Naive thymus-derived CD4-positive, alpha-beta T cell (primary cell): ENCODE data around the gene CERS2. TPM values are rescaled to one million over a fixed set of nuclear protein-coding genes. Genes with fewer than 3 reads are reported as not detected.

Experiments
- ATAC-seq: fragments of 150-1000 bp; cut with Tn5 transposase; 2 replicates; pipeline ENCODE4 v1.10.0; 2021; ENCODE audit warnings: mild to moderate bottlenecking, moderate library complexity
- CTCF ChIA-PET: fragments of 350-600 bp; sonication (Branson Sonifier 250); formaldehyde crosslinking; loops from one replicate; lab custom pipeline; 2021; ENCODE audit warnings: antibody characterized with exemption; lab: Charles Lee
- POLR2A ChIA-PET: fragments of 350-600 bp; sonication (Branson Sonifier 250); formaldehyde crosslinking; loops from one replicate; lab custom pipeline; 2021; ENCODE audit warnings: antibody characterized with exemption, inconsistent platforms; lab: Charles Lee
- DNase-seq, 9 donors: peaks; one replicate each; pipeline versions ENCODE4 v3.0.0 to v3.0.0-alpha.2; 2020 to 2022; ENCODE audit warnings: mixed read lengths in 1 of 9
- H3K27ac ChIP-seq: one replicate; pipeline ENCODE4 v1.7.0; 2013; ENCODE audit warnings: mild to moderate bottlenecking, low read depth, low read length, moderate library complexity
- H3K27me3 ChIP-seq, 2 donors: one replicate each; pipeline ENCODE4 v1.7.0; 2013; ENCODE audit warnings: low read length in 2 of 2, mild to moderate bottlenecking in 2 of 2, moderate library complexity in 2 of 2; ENCODE audit not compliant: control insufficient read depth in 2 of 2, insufficient read depth in 2 of 2
- H3K36me3 ChIP-seq, 3 experiments: 1 replicate in 2 of 3; 2 replicates in 1 of 3; pipeline ENCODE4 v1.7.0; 2013; ENCODE audit warnings: low read length in 3 of 3, mild to moderate bottlenecking in 3 of 3, moderate library complexity in 1 of 3; ENCODE audit not compliant: insufficient read depth in 3 of 3, control insufficient read depth in 2 of 3
- H3K4me1 ChIP-seq, 2 donors: one replicate each; pipeline ENCODE4 v1.7.0; 2013; ENCODE audit warnings: low read length in 2 of 2, mild to moderate bottlenecking in 2 of 2, moderate library complexity in 1 of 2; ENCODE audit not compliant: control insufficient read depth in 2 of 2, insufficient read depth in 2 of 2
- H3K4me3 ChIP-seq: 2 replicates; pipeline ENCODE4 v1.7.0; 2013; ENCODE audit warnings: mild to moderate bottlenecking, low read length
- H3K9me3 ChIP-seq, 3 experiments: 1 replicate in 2 of 3; 2 replicates in 1 of 3; pipeline ENCODE4 v1.7.0; 2013; ENCODE audit warnings: low read length in 3 of 3; ENCODE audit not compliant: control insufficient read depth in 2 of 3
- H3K27ac Mint-ChIP-seq, 9 donors: one replicate each; pipeline ENCODE4 v1.8.0; 2020 to 2022; ENCODE audit warnings: mixed read lengths in 9 of 9, mild to moderate bottlenecking in 8 of 9, moderate library complexity in 5 of 9, inconsistent platforms in 2 of 9
- H3K27me3 Mint-ChIP-seq, 5 donors: one replicate each; pipeline ENCODE4 v1.8.0; 2021 to 2022; ENCODE audit warnings: mixed read lengths in 5 of 5, mild to moderate bottlenecking in 1 of 5
- H3K36me3 Mint-ChIP-seq, 5 donors: one replicate each; pipeline ENCODE4 v1.8.0; 2020 to 2022; ENCODE audit warnings: mixed read lengths in 5 of 5, mild to moderate bottlenecking in 3 of 5, inconsistent platforms in 1 of 5
- H3K4me1 Mint-ChIP-seq, 7 donors: one replicate each; pipeline ENCODE4 v1.8.0; 2020 to 2022; ENCODE audit warnings: mixed read lengths in 7 of 7, mild to moderate bottlenecking in 3 of 7, inconsistent platforms in 1 of 7
- H3K4me3 Mint-ChIP-seq, 10 donors: one replicate each; pipeline ENCODE4 v1.8.0; 2020 to 2022; ENCODE audit warnings: mild to moderate bottlenecking in 10 of 10, mixed read lengths in 10 of 10, moderate library complexity in 6 of 10, inconsistent platforms in 2 of 10
- H3K9me3 Mint-ChIP-seq, 11 donors: one replicate each; pipeline ENCODE4 v1.8.0; 2020 to 2022; ENCODE audit warnings: mixed read lengths in 11 of 11, mild to moderate bottlenecking in 4 of 11, inconsistent platforms in 1 of 11, moderate library complexity in 1 of 11
- intact Hi-C, 2 donors: fragments of 100-400 bp; cut with micrococcal nuclease; formaldehyde crosslinking; loops; one replicate each; pipeline ENCODE4 v1.15.1; 2023
- polyA plus RNA-seq, 2 donors: library from polyadenylated mRNA; unstranded; fragments of 300-500 nt; fragmentation: Illumina TruSeq; gene quantifications; one replicate each; pipeline ENCODE4 v1.2.3, GENCODE V29; 2021
- total RNA-seq, 6 experiments: library from RNA in 5 of 6; stranded (reverse) in 5 of 6; gene quantifications; 1 replicate in 5 of 6; 2 replicates in 1 of 6; pipeline ENCODE4 v1.2.3 and lab custom pipeline; 2021 to 2026

Gene CERS2
- total and polyA plus RNA-seq, 7 experiments from 2014 or later: 101 to 179 (median 136) TPM

GRCh38 chr1:151000408-151000807, 25.8 kb upstream of the CERS2 start:
- Mint-ChIP-seq H3K9me3 (no peaks in the 10 kb centered on the region), H3K27me3 (no peaks in the 10 kb centered on the region), H3K4me1 (peaks cover 29 to 57% (median 54%) of the 10 kb centered on the region in 7 donors), H3K36me3 (peaks cover 9 to 46% (median 19%) of the 10 kb centered on the region in 5 donors), H3K27ac (peak overlapping the region in 8 of 9 donors; percentile 45 to 97 (median 94)), H3K4me3 (peak overlapping the region in 4 of 10 donors; percentile 84 to 100 (median 98))
- Histone ChIP-seq H3K36me3 (peaks cover 0 to 61% (median 14%) of the 10 kb centered on the region in 3 experiments), H3K9me3 (no peaks in the 10 kb centered on the region), H3K27me3 (no peaks in the 10 kb centered on the region), H3K4me3 (no peak overlapping the region), H3K27ac (no peak overlapping the region), H3K4me1 (peaks cover 11 to 45% of the 10 kb centered on the region in 2 donors)
- intact Hi-C loops: loop anchor here (5.0 to 10.0 kb wide), 2 partner anchors 38 to 386 kb away; no protein-coding TSS in a partner anchor
- ChIA-PET POLR2A (interaction anchor here (0.7 to 2.1 kb wide), 6 partner anchors 10 to 605 kb away, joined by 3 to 8 read pairs (median 5); partner anchors contain the start of genes CERS2 and TNFAIP8L2), CTCF (interaction anchor here (1.4 to 7.8 kb wide), 3 partner anchors 9 to 99 kb away, joined by 3 to 56 read pairs (median 5); no protein-coding TSS in a partner anchor)
- DNase-seq (no peak), ATAC-seq (no peak)

GRCh38 chr1:150999926-151000325, 25.3 kb upstream of the CERS2 start:
- DNase-seq: no peak
- Mint-ChIP-seq H3K36me3 (peaks cover 9 to 46% (median 19%) of the 10 kb centered on the region in 5 donors), H3K27ac (peak overlapping the region in 6 of 9 donors; percentile 80 to 97 (median 96)), H3K9me3 (no peaks in the 10 kb centered on the region), H3K4me1 (peaks cover 25 to 56% (median 52%) of the 10 kb centered on the region in 7 donors), H3K4me3 (peak overlapping the region in 2 of 10 donors; percentile 84 to 100), H3K27me3 (no peaks in the 10 kb centered on the region)
- no peaks in the 10 kb centered on the region for H3K9me3 ChIP-seq
- no peak overlapping the region for H3K4me3 ChIP-seq
- ChIA-PET CTCF (interaction anchor here (0.6 to 7.8 kb wide), 5 partner anchors 8 to 71 kb away, joined by 3 to 56 read pairs (median 5); no protein-coding TSS in a partner anchor), POLR2A (interaction anchor here (0.6 to 1.8 kb wide), 8 partner anchors 10 to 195 kb away, joined by 3 to 7 read pairs (median 4); no protein-coding TSS in a partner anchor)
- peak overlapping the region; percentile 45 for H3K27ac ChIP-seq
- no peaks in the 10 kb centered on the region for H3K27me3 ChIP-seq
- intact Hi-C loops: loop anchor here (5.0 to 10.0 kb wide), 4 partner anchors 38 to 535 kb away; no protein-coding TSS in a partner anchor
- H3K4me1 ChIP-seq: peaks cover 11 to 45% of the 10 kb centered on the region in 2 donors
- peaks cover 0 to 66% (median 14%) of the 10 kb centered on the region in 3 experiments for H3K36me3 ChIP-seq
- no peak for ATAC-seq

- Histone ChIP-seq H3K27ac (peak overlapping the region; percentile 45), H3K9me3 (no peaks in the 10 kb centered on the region), H3K27me3 (no peaks in the 10 kb centered on the region), H3K4me1 (peaks cover 11 to 44% of the 10 kb centered on the region in 2 donors), H3K4me3 (no peak overlapping the region), H3K36me3 (peaks cover 0 to 67% (median 14%) of the 10 kb centered on the region in 3 experiments)
- intact Hi-C loops: loop anchor here in 1 of 2 donors (10.0 kb wide), 2 partner anchors 164 to 534 kb away; no protein-coding TSS in a partner anchor
- H3K4me3 Mint-ChIP-seq: peak overlapping the region in 2 of 10 donors; percentile 7 to 15
- peak overlapping the region in 8 of 9 donors; percentile 18 to 88 (median 66) for H3K27ac Mint-ChIP-seq
- POLR2A ChIA-PET: interaction anchor here (0.6 to 1.8 kb wide), 8 partner anchors 11 to 195 kb away, joined by 3 to 7 read pairs (median 4); no protein-coding TSS in a partner anchor
- peaks cover 9 to 46% (median 19%) of the 10 kb centered on the region in 5 donors for H3K36me3 Mint-ChIP-seq
- DNase-seq (no peak), ATAC-seq (no peak)
- H3K4me1 Mint-ChIP-seq: peaks cover 25 to 54% (median 48%) of the 10 kb centered on the region in 7 donors
- CTCF ChIA-PET: interaction anchor here (0.6 to 7.8 kb wide), 7 partner anchors 20 to 77 kb away, joined by 3 to 56 read pairs (median 3); no protein-coding TSS in a partner anchor
- no peaks in the 10 kb centered on the region for H3K27me3 Mint-ChIP-seq
- no peaks in the 10 kb centered on the region for H3K9me3 Mint-ChIP-seq
These were observed 24.5 kb upstream of the CERS2 start for GRCh38 chr1:150999051-150999674.

GRCh38 chr1:150997949-150998348, 23.3 kb upstream of the CERS2 start:
- H3K27me3 Mint-ChIP-seq: no peaks in the 10 kb centered on the region
- ChIA-PET CTCF (interaction anchor here (7.8 kb wide), 1 partner anchor 19 kb away, joined by 56 read pairs; no protein-coding TSS in a partner anchor), POLR2A (interaction anchor here (0.9 to 1.8 kb wide), 3 partner anchors 9 to 57 kb away, joined by 3 to 13 read pairs (median 7); partner anchors contain the start of gene MINDY1)
- peaks cover 9 to 46% (median 19%) of the 10 kb centered on the region in 5 donors for H3K36me3 Mint-ChIP-seq
- Histone ChIP-seq H3K9me3 (no peaks in the 10 kb centered on the region), H3K27ac (no peak overlapping the region), H3K36me3 (peaks cover 0 to 67% (median 14%) of the 10 kb centered on the region in 3 experiments), H3K27me3 (no peaks in the 10 kb centered on the region), H3K4me1 (peaks cover 8 to 41% of the 10 kb centered on the region in 2 donors), H3K4me3 (no peak overlapping the region)
- peaks cover 25 to 46% (median 41%) of the 10 kb centered on the region in 7 donors for H3K4me1 Mint-ChIP-seq
- ATAC-seq (no peak), DNase-seq (no peak)
- no peaks in the 10 kb centered on the region for H3K9me3 Mint-ChIP-seq
- intact Hi-C loops: loop anchor here in 1 of 2 donors (10.0 kb wide), 2 partner anchors 163 to 533 kb away; no protein-coding TSS in a partner anchor
- H3K4me3 Mint-ChIP-seq: no peak overlapping the region
- peak overlapping the region in 3 of 9 donors; percentile 28 to 71 (median 45) for H3K27ac Mint-ChIP-seq

- ATAC-seq: no peak
- peaks cover 18 to 39% (median 35%) of the 10 kb centered on the region in 7 donors for H3K4me1 Mint-ChIP-seq
- peak overlapping the region in 7 of 9 donors; percentile 1 to 69 (median 47) for H3K27ac Mint-ChIP-seq
- Histone ChIP-seq H3K4me1 (peaks cover 3 to 35% of the 10 kb centered on the region in 2 donors), H3K27me3 (no peaks in the 10 kb centered on the region), H3K4me3 (no peak overlapping the region), H3K27ac (no peak overlapping the region), H3K9me3 (no peaks in the 10 kb centered on the region), H3K36me3 (peaks cover 0 to 67% (median 14%) of the 10 kb centered on the region in 3 experiments)
- ChIA-PET CTCF (interaction anchor here (1.1 to 7.8 kb wide), 3 partner anchors 9 to 19 kb away, joined by 4 to 56 read pairs (median 29); partner anchors contain the start of gene MINDY1), POLR2A (interaction anchor here (0.7 to 2.7 kb wide), 4 partner anchors 7 to 202 kb away, joined by 3 to 20 read pairs (median 8); partner anchors contain the start of gene MINDY1)
- H3K4me3 Mint-ChIP-seq: no peak overlapping the region
- no peaks in the 10 kb centered on the region for H3K27me3 Mint-ChIP-seq
- intact Hi-C loops: loop anchor here in 1 of 2 donors (10.0 kb wide), 2 partner anchors 162 to 532 kb away; no protein-coding TSS in a partner anchor
- no peaks in the 10 kb centered on the region for H3K9me3 Mint-ChIP-seq
- peaks cover 9 to 42% (median 19%) of the 10 kb centered on the region in 5 donors for H3K36me3 Mint-ChIP-seq
- no peak for DNase-seq
These were observed 22.7 kb upstream of the CERS2 start for GRCh38 chr1:150997126-150997872.
